Suprapubic skin (tissue), 3 donors: ENCODE data around the gene TLE4.

ENCODE experiments used
- POLR2A ChIP-seq, 2 donors: fragments of 450-650 bp; IDR thresholded peaks; one replicate each; pipeline ENCODE4 v1.6.1; 2017; ENCODE audit warnings: antibody characterized with exemption in 2 of 2, mild to moderate bottlenecking in 2 of 2, moderate library complexity in 2 of 2
- TF ChIP-seq, protein P1 (sequence below), 2 donors: fragments of 200-600 bp in 1 of 2; fragments of 450-650 bp in 1 of 2; sonication (generic) in 1 of 2; IDR thresholded peaks; one replicate each; pipeline ENCODE4 v1.5.1; 2016 to 2019; ENCODE audit warnings: antibody characterized with exemption in 2 of 2, mild to moderate bottlenecking in 1 of 2, moderate library complexity in 1 of 2

GRCh38 chr9:79757881-79758669, 186.3 kb downstream of the TLE4 start:
- no peak for TF ChIP-seq POLR2A (IDR thresholded peaks at IDR 0.05)
- TF ChIP-seq, protein P1, sequence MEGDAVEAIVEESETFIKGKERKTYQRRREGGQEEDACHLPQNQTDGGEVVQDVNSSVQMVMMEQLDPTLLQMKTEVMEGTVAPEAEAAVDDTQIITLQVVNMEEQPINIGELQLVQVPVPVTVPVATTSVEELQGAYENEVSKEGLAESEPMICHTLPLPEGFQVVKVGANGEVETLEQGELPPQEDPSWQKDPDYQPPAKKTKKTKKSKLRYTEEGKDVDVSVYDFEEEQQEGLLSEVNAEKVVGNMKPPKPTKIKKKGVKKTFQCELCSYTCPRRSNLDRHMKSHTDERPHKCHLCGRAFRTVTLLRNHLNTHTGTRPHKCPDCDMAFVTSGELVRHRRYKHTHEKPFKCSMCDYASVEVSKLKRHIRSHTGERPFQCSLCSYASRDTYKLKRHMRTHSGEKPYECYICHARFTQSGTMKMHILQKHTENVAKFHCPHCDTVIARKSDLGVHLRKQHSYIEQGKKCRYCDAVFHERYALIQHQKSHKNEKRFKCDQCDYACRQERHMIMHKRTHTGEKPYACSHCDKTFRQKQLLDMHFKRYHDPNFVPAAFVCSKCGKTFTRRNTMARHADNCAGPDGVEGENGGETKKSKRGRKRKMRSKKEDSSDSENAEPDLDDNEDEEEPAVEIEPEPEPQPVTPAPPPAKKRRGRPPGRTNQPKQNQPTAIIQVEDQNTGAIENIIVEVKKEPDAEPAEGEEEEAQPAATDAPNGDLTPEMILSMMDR (IDR thresholded peaks at IDR 0.05): no peak
